H1 (cell line): ENCODE measurements around the gene POLA1.

Experiments
- ATF2 ChIP-seq: IDR thresholded peaks from 2 replicates; pipeline ENCODE4 v1.6.1; 2012; ENCODE audit warnings: low read length, inconsistent platforms
- BRCA1 ChIP-seq: IDR thresholded peaks from 2 replicates; pipeline ENCODE4 v1.6.1; 2012; ENCODE audit warnings: low read depth, low read length, improper control_type of control experiment
- EZH2 ChIP-seq: fragments of 200-600 bp; sonication (generic); IDR thresholded peaks from 2 replicates; pipeline ENCODE4 v1.7.1; 2012; ENCODE audit warnings: low read depth, mild to moderate bottlenecking, moderate library complexity, low read length, inconsistent platforms; ENCODE audit not compliant: severe bottlenecking
- JUND ChIP-seq: IDR thresholded peaks from 2 replicates; pipeline ENCODE4 v1.6.1; 2011; ENCODE audit warnings: mild to moderate bottlenecking, improper control_type of control experiment, low read length
- NANOG ChIP-seq: IDR thresholded peaks from 2 replicates; pipeline ENCODE4 v1.6.1; 2011; ENCODE audit warnings: low read length, low read depth, mild to moderate bottlenecking, inconsistent platforms; ENCODE audit not compliant: insufficient read depth, poor library complexity, severe bottlenecking
- POLR2A ChIP-seq, 2 experiments: IDR thresholded peaks; 1 replicate in 1 of 2; 2 replicates in 1 of 2; pipeline ENCODE4 v1.6.1; 2011; ENCODE audit warnings: low read depth in 2 of 2, low read length in 2 of 2, mild to moderate bottlenecking in 2 of 2; ENCODE audit errors: control extremely low read depth in 1 of 2
- POLR2AphosphoS5 ChIP-seq: IDR thresholded peaks from 2 replicates; pipeline ENCODE4 v1.6.1; 2011; ENCODE audit warnings: low read depth, low read length
- RAD21 ChIP-seq, 2 experiments: IDR thresholded peaks in 1 of 2; conservative IDR thresholded peaks in 1 of 2; 2 replicates each; pipeline ENCODE4 v1.6.1; 2011; ENCODE audit warnings: low read depth in 2 of 2, low read length in 2 of 2, improper control_type of control experiment in 1 of 2, inconsistent platforms in 1 of 2, mild to moderate bottlenecking in 1 of 2, moderate library complexity in 1 of 2
- RFX5 ChIP-seq: IDR thresholded peaks from 2 replicates; pipeline ENCODE4 v1.6.1; 2011; ENCODE audit warnings: low read depth, low read length, improper control_type of control experiment, borderline replicate concordance
- TAF1 ChIP-seq: IDR thresholded peaks from 2 replicates; pipeline ENCODE4 v1.6.1; 2011; ENCODE audit warnings: mild to moderate bottlenecking, low read depth, low read length
- YY1 ChIP-seq: IDR thresholded peaks from 2 replicates; pipeline ENCODE4 v1.6.1; 2011; ENCODE audit warnings: low read depth, mild to moderate bottlenecking, low read length
- TF ChIP-seq, protein P1 (sequence below), 3 experiments: IDR thresholded peaks; 1 replicate in 2 of 3; 2 replicates in 1 of 3; pipeline versions ENCODE4 v1.5.1 to v1.6.1; 2011; ENCODE audit warnings: low read length in 3 of 3, mild to moderate bottlenecking in 3 of 3, inconsistent platforms in 2 of 3, low read depth in 1 of 3, moderate library complexity in 1 of 3; ENCODE audit not compliant: insufficient read depth in 1 of 3; ENCODE audit errors: control extremely low read depth in 1 of 3

DNA sequence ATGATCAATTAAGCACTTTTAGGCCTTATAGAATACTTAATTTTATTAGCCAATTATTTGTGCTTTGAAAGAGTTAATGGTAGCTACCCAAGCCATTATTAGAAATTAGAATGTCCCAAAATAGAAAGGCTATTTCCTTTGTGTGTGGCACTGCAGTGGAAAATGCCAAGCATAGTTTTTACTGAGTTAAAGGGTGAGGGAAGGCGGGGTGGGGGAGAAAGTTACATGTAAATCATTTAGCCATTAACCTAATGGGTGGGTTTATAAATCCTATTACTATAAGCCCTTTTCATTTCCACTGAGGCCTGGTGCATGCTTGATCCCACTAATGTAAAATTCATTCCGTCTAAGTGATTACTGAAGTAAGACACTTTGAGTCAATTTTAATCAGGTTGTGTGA, 105.8 kb downstream of the POLA1 start:
- TF ChIP-seq POLR2AphosphoS5: no peak
- no peak for TF ChIP-seq TAF1
- no peak for TF ChIP-seq EZH2
- TF ChIP-seq, protein P1, sequence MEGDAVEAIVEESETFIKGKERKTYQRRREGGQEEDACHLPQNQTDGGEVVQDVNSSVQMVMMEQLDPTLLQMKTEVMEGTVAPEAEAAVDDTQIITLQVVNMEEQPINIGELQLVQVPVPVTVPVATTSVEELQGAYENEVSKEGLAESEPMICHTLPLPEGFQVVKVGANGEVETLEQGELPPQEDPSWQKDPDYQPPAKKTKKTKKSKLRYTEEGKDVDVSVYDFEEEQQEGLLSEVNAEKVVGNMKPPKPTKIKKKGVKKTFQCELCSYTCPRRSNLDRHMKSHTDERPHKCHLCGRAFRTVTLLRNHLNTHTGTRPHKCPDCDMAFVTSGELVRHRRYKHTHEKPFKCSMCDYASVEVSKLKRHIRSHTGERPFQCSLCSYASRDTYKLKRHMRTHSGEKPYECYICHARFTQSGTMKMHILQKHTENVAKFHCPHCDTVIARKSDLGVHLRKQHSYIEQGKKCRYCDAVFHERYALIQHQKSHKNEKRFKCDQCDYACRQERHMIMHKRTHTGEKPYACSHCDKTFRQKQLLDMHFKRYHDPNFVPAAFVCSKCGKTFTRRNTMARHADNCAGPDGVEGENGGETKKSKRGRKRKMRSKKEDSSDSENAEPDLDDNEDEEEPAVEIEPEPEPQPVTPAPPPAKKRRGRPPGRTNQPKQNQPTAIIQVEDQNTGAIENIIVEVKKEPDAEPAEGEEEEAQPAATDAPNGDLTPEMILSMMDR (IDR thresholded peaks at IDR 0.05; ENCODE audit: control extremely low read depth in 1 of 3, insufficient read depth in 1 of 3, low read depth in 1 of 3, low read length in 3 of 3): no peak
- TF ChIP-seq POLR2A (IDR thresholded peaks at IDR 0.05; ENCODE audit: control extremely low read depth in 1 of 2, low read depth in 2 of 2, low read length in 2 of 2): no peak
- no peak for TF ChIP-seq BRCA1
- TF ChIP-seq RFX5: no peak
- no peak for TF ChIP-seq YY1
- no peak for TF ChIP-seq RAD21 (IDR thresholded peaks at IDR 0.05 in 1 of 2, conservative IDR thresholded peaks at IDR 0.05 in 1 of 2; ENCODE audit: low read depth in 2 of 2, low read length in 2 of 2)
- no peak for TF ChIP-seq NANOG
- no peak for TF ChIP-seq JUND
- TF ChIP-seq ATF2: no peak
